ENCODE results near the gene KIAA1755.
"Not testable (repeated sequence)": the region's sequence is repeated elsewhere in the genome, so short reads cannot be mapped to it uniquely, and the experiment has no call there.

KIAA1755 gene

DNA sequence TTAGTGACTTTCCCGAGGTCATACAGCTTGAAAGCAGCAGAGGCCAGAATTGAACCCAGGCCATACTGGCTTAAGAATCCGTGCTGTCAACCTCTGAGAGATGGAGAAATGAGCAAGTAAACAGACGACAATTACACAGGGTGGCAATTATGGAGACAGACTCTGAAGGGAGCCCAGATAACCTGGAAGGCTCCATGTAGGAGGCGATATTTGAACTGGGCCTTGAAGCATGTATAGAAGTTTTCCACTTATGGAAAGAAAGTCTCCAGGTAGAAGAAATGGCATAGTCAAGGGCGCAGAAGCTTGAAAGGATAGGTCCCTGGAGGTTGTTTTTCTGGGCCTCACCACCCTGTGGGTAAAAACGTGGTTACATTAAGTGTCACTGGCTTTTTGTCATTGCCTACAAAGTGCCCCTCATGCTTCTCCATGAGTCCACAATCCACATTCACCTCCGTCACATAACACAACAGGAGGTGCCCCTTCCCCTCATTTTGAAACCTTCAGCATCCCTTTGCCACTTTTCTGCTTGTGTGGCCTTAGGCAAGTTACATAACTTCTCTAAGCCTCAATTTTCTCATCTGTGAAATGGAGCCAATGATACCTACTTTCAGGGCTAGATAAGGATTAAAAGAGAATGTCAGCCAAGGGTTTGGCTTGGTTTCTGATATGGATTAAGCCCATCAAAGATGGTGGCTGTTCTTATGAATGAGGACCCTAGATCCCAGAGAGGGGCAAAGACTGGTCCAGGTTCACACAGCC, 37.6 kb upstream of the KIAA1755 start:
- in situ Hi-C loops (cut with MboI; ENCODE audit: low sequenced_read_pairs): no loop called here
- Histone ChIP-seq H3K4me1 (no peaks in the 10 kb centered on the region), H3K4me3 (no peak overlapping the region), H3K27me3 (ENCODE audit: low read depth) (peaks cover 2% of the 10 kb centered on the region; the same call in 1 of the 2 replicates), H3K36me3 (replicated peaks) (no peaks in the 10 kb centered on the region), H3K9me3 (no peaks in the 10 kb centered on the region)
- DNase-seq (ENCODE audit: low spot score in 2 of 2): no peak

DNA sequence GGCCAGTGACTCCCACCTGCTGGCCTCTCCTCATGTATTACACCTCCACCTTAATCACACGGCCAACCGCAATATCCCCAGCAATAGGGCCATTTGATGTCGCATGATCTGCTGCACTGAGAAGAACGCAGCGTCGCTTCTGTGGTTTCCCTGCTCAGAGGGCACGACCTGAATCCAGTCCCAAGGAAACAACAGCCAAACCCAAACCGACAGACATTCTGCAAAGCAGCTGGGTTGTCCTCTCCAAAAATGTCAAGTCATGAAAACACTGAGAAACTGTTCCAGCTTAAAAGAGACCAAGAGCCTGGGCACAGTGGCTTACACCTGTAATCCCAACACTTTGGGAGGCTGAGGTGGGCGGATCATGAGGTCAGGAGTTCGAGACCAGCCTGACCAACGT, 35.9 kb upstream of the KIAA1755 start:
- no peak overlapping the region for H3K4me3 ChIP-seq
- H3K27me3 ChIP-seq (ENCODE audit: low read depth): no peaks in the 10 kb centered on the region
- no peaks in the 10 kb centered on the region for H3K36me3 ChIP-seq (replicated peaks)
- H3K4me1 ChIP-seq: no peaks in the 10 kb centered on the region
- no peaks in the 10 kb centered on the region for H3K9me3 ChIP-seq
- no peak for DNase-seq (ENCODE audit: low spot score in 2 of 2)
- in situ Hi-C loops (cut with MboI; ENCODE audit: low sequenced_read_pairs): no loop called here

DNA sequence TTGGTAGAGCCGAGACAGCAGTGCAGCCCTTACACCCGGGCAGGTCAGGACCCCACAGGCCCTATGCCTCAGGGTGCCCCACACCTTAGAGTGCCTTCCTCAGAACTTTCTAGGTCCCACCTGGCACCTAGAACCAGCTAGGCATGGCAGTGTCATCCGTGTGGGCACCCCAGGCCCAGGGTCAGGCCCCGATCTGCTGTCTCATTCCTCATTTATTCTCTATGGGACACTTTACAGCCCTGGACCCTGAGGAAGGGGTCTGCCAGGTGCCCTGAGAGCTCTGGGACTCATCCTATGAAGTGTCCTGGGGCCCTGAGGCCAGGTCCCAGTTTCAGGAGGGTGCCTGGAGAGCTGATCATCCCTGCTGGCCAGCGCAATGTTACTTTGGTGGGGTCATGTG, 35.3 kb upstream of the KIAA1755 start:
- Histone ChIP-seq H3K27me3 (ENCODE audit: low read depth) (no peaks in the 10 kb centered on the region), H3K4me1 (no peaks in the 10 kb centered on the region), H3K4me3 (no peak overlapping the region), H3K9me3 (no peaks in the 10 kb centered on the region), H3K36me3 (replicated peaks) (no peaks in the 10 kb centered on the region)
- in situ Hi-C loops (cut with MboI; ENCODE audit: low sequenced_read_pairs): no loop called here
- DNase-seq (ENCODE audit: low spot score in 2 of 2): no peak

DNA sequence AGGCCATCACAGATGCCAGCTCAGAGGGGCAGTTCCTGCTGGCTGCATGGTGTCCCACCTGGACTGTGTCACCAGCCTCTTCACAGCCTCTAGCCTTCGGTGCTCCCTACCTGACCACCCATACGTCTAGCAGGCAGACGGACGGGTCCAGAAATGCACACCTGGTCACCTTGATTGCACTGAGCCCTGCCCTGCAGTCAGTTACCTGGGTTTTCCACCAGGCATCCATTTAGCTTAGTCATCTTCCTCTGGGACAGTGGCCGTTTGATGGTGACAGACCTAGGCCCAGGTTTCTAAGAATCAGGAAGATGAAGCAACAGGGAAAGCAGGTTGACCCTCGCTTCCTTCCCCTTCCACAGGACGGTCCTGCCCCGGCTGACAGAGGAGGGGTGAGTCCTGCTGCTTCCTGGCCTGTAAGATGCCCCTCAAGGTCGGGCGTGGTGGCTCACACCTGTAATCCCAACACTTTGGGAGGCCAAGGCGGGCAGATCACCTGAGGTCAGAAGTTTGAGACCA, 33.6 kb upstream of the KIAA1755 start:
- peaks cover 7% of the 10 kb centered on the region; the same call in 1 of the 2 replicates for H3K27me3 ChIP-seq (ENCODE audit: low read depth)
- DNase-seq (ENCODE audit: low spot score in 2 of 2): no peak
- H3K36me3 ChIP-seq (replicated peaks): no peaks in the 10 kb centered on the region
- no peak overlapping the region for H3K4me3 ChIP-seq
- no peaks in the 10 kb centered on the region for H3K9me3 ChIP-seq
- in situ Hi-C loops (cut with MboI; ENCODE audit: low sequenced_read_pairs): no loop called here
- H3K4me1 ChIP-seq: no peaks in the 10 kb centered on the region

DNA sequence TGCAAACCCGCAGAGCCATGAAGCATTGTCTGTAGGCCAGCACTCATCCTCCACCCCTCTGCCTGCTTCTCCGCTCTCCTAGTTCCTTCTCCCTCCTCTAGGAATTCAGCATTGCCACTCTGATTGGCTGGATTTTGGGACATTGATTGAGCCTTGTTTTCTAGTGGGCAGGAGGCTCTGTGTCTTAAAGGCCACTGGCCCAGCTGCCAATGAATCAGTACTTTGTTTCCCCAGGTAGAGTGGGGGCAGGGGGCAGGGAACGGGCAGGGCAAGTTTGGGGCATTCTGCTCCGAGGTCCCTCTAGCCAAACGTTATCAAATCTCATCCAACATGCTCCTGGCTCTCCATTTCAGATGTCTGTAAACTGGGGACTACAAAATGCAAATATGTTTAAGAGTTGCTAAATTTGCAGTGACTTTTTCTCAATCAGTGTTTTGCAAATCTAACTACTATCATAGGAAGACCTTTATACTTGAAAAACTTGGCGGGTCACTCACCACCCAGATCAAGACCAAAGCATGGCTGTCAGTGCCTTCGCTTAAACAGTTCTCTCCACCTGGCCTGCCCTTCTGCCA, 33.0 kb upstream of the KIAA1755 start:
- peaks cover 13% of the 10 kb centered on the region for H3K27me3 ChIP-seq (ENCODE audit: low read depth)
- no peaks in the 10 kb centered on the region for H3K36me3 ChIP-seq (replicated peaks)
- H3K4me3 ChIP-seq: no peak overlapping the region
- no peaks in the 10 kb centered on the region for H3K4me1 ChIP-seq
- no peak for DNase-seq (ENCODE audit: low spot score in 2 of 2)
- no peaks in the 10 kb centered on the region for H3K9me3 ChIP-seq
- in situ Hi-C loops (cut with MboI; ENCODE audit: low sequenced_read_pairs): no loop called here

DNA sequence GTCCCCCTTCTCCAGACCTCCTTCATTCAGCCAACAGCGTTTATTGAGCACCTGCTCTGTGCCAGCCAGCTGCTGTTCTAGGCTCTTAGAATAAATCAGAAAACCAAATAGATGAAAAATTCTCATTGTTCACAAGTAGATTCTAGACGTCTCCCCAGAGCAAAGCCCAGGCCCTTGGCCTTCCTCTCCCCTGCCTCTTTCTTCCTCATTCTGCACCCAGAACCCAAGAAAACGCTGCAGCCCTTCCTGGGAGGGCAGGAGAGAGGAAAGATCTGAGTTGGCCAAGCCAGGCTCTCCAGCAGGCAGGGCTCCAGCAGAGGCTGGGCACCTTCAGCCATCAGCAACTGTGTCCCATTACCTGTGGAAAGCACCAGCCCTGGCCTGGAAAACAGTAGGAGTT, 31.4 kb upstream of the KIAA1755 start:
- peaks cover 26% of the 10 kb centered on the region for H3K27me3 ChIP-seq (ENCODE audit: low read depth)
- DNase-seq (ENCODE audit: low spot score in 2 of 2): no peak
- no peak overlapping the region for H3K4me3 ChIP-seq
- no peaks in the 10 kb centered on the region for H3K36me3 ChIP-seq (replicated peaks)
- H3K9me3 ChIP-seq: no peaks in the 10 kb centered on the region
- H3K4me1 ChIP-seq: no peaks in the 10 kb centered on the region
- in situ Hi-C loops (cut with MboI; ENCODE audit: low sequenced_read_pairs): no loop called here

DNA sequence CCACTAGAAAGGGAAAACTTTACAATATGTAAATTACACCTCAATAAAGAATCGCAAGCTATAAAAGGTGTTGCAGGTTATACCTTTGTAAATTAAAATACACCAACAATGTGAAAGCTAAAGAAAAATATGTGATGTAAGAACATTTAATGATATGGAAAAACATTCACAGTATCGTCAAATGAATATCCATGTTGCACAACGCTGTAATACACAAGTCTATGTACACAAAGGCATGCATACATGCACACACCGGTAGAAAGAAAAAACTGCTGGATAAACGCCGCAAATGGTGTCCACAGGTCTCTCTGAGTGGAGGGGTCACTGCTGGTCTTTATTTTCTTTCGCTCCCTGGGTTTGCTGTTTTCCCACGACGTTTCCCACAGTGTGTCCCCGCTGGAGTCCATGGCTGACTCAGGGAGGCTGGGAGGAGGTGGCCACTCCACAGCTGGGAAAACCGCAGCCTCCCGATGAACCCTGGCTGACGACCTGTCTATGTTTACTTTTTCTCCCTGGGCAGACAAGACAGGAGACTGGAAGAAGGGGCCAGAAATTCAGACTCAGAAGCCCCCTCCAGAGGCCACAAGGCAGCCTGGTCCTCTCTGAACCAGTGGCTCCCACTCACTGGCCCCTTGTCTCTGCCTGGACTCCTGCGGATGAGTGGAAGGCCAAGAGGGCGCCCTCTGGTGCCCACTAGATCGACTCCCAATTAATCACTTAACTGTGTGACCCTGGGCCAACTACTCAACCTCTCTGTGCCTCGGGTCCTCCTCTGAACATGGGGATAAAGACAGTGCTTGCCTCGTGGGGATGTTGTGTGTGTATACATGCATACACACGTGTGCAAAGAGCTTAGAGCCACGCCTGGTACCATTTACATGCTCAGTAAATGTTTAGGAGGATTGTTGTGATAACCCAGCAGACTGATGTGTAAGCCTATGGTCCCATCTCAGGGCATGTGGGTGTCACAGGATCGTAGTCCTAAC, 30.6 kb upstream of the KIAA1755 start:
- Histone ChIP-seq H3K27me3 (ENCODE audit: low read depth) (peaks cover 26% of the 10 kb centered on the region), H3K36me3 (replicated peaks) (no peaks in the 10 kb centered on the region), H3K9me3 (no peaks in the 10 kb centered on the region), H3K4me3 (no peak overlapping the region), H3K4me1 (no peaks in the 10 kb centered on the region)
- in situ Hi-C loops (cut with MboI; ENCODE audit: low sequenced_read_pairs): no loop called here
- DNase-seq (ENCODE audit: low spot score in 2 of 2): peak in 1 of 2 experiments; percentile 33

DNA sequence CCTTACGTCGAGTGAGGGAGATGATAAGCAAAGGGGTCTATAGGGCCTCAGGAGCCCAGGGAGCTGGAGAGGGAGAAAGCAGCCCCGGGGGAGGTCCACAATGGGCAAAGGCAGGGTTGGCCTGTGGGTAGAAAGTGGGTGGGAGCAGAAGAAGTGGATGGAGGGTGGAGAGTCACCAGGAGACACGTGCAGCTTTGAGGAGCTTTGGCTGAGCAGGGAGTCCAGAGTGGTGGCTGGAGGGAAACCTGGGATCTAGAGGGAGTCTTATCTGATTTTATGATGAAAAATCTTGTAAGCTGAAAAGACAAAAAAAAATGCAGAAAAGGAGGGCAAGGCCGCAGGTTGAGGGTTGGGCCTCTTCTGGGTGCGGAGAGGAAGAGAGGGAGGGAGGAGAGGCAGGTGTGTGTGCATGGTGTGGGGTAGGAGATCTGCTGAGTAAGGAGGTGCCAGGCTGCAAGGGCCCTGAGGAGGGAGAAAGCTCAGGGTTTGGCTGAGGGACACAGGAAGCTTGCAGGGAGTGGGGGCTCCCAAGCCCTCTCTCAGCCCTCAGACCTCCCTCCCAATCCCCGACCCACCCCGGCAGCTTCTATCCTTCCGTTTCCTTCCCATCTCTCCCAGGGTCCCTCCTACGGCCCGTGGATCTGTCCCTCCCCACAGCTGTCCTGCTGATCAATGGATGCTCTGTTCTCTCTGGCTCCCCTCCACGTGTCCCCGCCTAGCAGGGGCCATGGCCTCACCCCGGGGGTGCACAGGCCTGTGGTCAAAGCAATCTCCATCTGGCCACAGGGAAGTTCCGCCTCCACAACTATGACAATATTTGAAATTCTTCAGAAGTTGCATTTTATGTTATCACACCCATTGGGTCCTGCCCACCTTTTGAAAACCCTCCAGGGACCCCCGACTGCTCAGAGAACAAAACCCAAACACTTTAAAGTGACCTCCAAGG, 26.3 kb upstream of the KIAA1755 start:
- no peaks in the 10 kb centered on the region for H3K36me3 ChIP-seq (replicated peaks)
- no peaks in the 10 kb centered on the region for H3K9me3 ChIP-seq
- DNase-seq (ENCODE audit: low spot score in 2 of 2): no peak
- H3K4me1 ChIP-seq: no peaks in the 10 kb centered on the region
- peaks cover 26% of the 10 kb centered on the region for H3K27me3 ChIP-seq (ENCODE audit: low read depth)
- no peak overlapping the region for H3K4me3 ChIP-seq
- in situ Hi-C loops (cut with MboI; ENCODE audit: low sequenced_read_pairs): no loop called here

DNA sequence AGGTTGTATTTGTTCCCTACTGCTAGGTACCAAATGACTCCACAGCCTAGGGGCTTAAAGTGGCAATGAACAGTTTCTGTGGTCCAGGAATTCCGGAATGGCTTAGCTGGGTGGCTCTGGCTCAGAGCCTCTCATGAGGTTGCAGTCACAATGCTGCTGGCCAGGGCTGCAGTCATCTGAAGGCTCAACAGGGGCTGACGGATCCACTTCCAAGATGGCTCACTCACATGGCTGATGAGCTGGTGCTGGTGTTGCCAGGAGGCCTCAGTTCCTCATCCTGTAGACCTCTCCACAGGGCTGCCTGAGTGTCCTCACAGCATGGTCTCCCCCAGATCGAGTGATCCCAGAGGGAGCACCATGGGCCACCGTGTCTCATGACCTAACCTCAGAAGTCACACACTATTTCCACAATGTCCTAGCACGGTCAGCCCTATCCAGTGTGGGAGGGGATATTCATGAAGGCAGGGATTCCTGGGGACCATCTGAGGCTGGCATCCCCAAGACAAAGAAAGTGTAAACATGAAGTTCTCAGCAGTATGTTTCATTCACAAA, 24.4 kb upstream of the KIAA1755 start:
- H3K36me3 ChIP-seq (replicated peaks): no peaks in the 10 kb centered on the region

DNA sequence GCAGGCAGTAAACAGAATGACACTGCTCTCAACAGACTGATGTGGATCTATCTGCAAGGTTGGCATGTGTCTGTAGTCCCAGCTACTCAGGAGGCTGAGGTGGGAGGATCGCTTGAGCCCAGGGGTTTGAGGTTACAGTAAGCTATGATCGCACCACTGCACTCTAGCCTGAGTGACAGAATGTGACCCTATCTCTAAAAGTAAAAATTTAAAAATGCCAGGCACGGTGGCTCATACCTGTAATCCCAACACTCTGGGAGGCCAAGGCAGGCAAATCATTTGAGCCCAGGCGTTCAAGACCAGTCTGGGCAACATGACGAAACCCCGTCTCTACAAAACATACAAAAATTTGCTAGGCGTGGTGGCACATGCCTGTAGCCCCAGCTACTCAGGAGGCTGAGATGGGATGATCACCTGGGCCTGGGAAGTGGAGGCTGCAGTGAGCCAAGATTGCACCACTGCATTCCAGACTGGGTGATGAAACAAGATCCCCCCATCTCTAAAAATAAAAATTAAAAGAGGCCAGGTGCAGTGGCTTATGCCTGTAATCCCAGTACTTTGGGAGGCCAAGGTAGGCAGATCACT, 23.6 kb upstream of the KIAA1755 start:
- in situ Hi-C loops (cut with MboI; ENCODE audit: low sequenced_read_pairs); H3K4me3 ChIP-seq; DNase-seq (ENCODE audit: low spot score in 2 of 2); H3K36me3 ChIP-seq (replicated peaks); H3K4me1 ChIP-seq; H3K9me3 ChIP-seq: not testable (repeated sequence)
- H3K27me3 ChIP-seq (ENCODE audit: low read depth): peaks cover 19% of the 10 kb centered on the region

More for the DNA sequence above, 24.4 kb upstream of the KIAA1755 start:
- Histone ChIP-seq H3K27me3 (ENCODE audit: low read depth) (peaks cover 20% of the 10 kb centered on the region), H3K9me3 (no peaks in the 10 kb centered on the region; the same call in 1 of the 2 replicates), H3K4me3 (no peak overlapping the region), H3K4me1 (no peaks in the 10 kb centered on the region)
- no peak for DNase-seq (ENCODE audit: low spot score in 2 of 2)
- in situ Hi-C loops (cut with MboI; ENCODE audit: low sequenced_read_pairs): no loop called here

DNA sequence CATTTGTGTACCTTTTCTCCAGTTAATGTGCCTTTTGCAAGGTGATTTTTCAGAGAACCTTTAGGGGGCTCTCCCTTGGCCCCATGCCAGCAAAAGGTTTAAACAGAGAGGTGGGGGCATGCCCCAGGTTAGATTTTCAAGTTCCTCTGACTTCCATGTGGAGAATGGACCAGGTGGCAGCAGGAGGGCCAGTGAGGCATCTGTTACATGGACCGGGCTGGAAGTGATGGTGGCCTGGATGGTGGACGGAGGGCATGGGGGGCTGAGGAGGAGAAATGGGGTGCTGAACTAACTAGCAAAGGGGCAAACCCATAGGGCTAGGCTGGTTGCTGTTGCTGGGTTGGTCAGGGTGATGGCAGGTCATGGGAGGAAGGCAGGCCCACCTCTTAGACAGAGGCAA, 22.7 kb upstream of the KIAA1755 start:
- no peaks in the 10 kb centered on the region; the same call in 1 of the 2 replicates for H3K9me3 ChIP-seq
- no peak overlapping the region for H3K4me3 ChIP-seq
- no peak for DNase-seq (ENCODE audit: low spot score in 2 of 2)
- no peaks in the 10 kb centered on the region for H3K4me1 ChIP-seq
- in situ Hi-C loops (cut with MboI; ENCODE audit: low sequenced_read_pairs): no loop called here
- no peaks in the 10 kb centered on the region for H3K36me3 ChIP-seq (replicated peaks)
- H3K27me3 ChIP-seq (ENCODE audit: low read depth): peaks cover 9% of the 10 kb centered on the region

DNA sequence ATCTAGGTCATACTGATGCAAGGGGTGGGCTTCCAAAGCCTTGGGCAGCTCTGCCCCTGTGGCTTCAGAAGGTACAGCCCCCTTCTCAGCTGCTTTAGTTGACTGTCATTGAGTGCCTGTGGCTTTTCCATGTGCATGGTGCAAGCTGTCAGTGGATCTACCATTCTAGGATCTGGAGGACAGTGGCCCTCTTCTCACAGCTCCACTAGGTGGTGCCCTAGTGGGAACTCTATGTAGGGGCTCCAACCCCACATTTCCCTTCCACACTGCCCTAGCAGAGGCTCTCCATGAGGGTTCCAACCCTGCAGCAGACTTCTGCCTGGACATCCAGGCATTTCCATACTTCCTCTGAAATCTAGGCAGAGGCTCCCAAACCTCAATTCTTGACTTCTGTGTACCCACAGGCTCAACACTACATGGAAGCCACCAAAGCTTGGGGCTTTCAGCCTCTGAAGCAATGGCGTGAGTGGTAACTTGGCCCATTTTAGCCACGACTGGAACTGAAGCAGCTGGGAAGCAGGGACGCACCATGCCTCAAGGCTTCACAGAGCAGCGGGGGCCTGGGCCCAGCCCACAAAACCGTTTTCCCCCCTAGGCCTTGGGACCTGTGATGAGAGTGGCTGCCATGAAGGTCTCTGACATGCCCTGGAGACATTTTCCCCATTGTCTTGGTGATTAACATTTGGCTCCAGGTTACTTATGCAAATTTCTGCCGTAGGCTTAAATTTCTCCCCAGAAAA, 20.8 kb upstream of the KIAA1755 start:
- in situ Hi-C loops (cut with MboI; ENCODE audit: low sequenced_read_pairs); H3K4me1 ChIP-seq: not testable (repeated sequence)

More for the DNA sequence above, 20.8 kb upstream of the KIAA1755 start:
- not testable (repeated sequence) for H3K27me3 ChIP-seq (ENCODE audit: low read depth); DNase-seq (ENCODE audit: low spot score in 2 of 2); H3K36me3 ChIP-seq (replicated peaks); H3K9me3 ChIP-seq; H3K4me3 ChIP-seq

Measured in HAP-1 (cell line).